Regular cardiac myocyte (primary cell): Measurements from ENCODE around the gene NUDT2. TPM values are rescaled to one million over a fixed set of nuclear protein-coding genes. Genes with fewer than 3 reads are reported as not detected.

Source experiments
- total RNA-seq: library from RNA; depleted of rRNA; stranded (reverse); fragments of >200 nt; gene quantifications from 2 replicates; pipeline ENCODE4 v1.2.3, GENCODE V29; 2014

Gene NUDT2
- 27.9 and 42.4 TPM in 2 replicates for total RNA-seq

GRCh38 chr9:34328987-34329832, at the start of gene NUDT2, which contains the start of gene KIF24:
Gene NUDT2, plus strand, starts transcription at chr9:34329569. Its CDS starts 9,471 bp downstream, at chr9:34339040.
Gene KIF24, minus strand, starts transcription at chr9:34329268. Its CDS starts 17,922 bp downstream, at chr9:34311346.

GRCh38 chr9:34376596-34377403, 47.4 kb downstream of the NUDT2 start, which contains the start of gene MYORG:
Gene MYORG, minus strand, starts transcription at chr9:34376898. Its CDS starts 3,955 bp downstream, at chr9:34372943.

Other genes with a start within 250 kb of the NUDT2 start
- 9.3 and 12.8 TPM in 2 replicates for gene DCAF12, start 202.9 kb upstream of the NUDT2 start, total RNA-seq
- gene UBAP1, start 150.5 kb upstream of the NUDT2 start, total RNA-seq: 27.9 and 31.8 TPM in 2 replicates
- 0.85 and 2.7 TPM in 2 replicates for gene KIF24, start 301 bp upstream of the NUDT2 start, total RNA-seq
- 1.4 and 1.5 TPM in 2 replicates for gene MYORG, start 47.3 kb downstream of the NUDT2 start, total RNA-seq
- gene FAM219A, start 129.0 kb downstream of the NUDT2 start, total RNA-seq: 8.6 and 9.3 TPM in 2 replicates
- gene DNAI1, start 129.2 kb downstream of the NUDT2 start, total RNA-seq: 0.28 TPM in 1 of 2 replicates, not detected in the other
- 0.28 TPM in 1 of 2 replicates, not detected in the other for gene ENHO, start 193.4 kb downstream of the NUDT2 start, total RNA-seq